HG03342 (cell line): ENCODE measurements around the gene TPSAB1.
"Not testable (repeated sequence)": the region's sequence is repeated elsewhere in the genome, so short reads cannot be mapped to it uniquely, and the experiment has no call there.

ENCODE experiments used
- ATAC-seq: cut with Tn5 transposase; IDR thresholded peaks from one replicate; pipeline ENCODE4 v1.9.1; 2021; ENCODE audit warnings: mild to moderate bottlenecking, moderate library complexity; ENCODE audit not compliant: unreplicated experiment

Gene TPSAB1

GRCh38 chr16:1240436-1240835 is at the start of gene TPSAB1:
Gene TPSAB1 (plus strand): TSS chr16:1240705. CDS start chr16:1240939, 234 bp downstream.
- not testable (repeated sequence) for ATAC-seq

GRCh38 chr16:1190789-1191188 is 49.7 kb upstream of the TPSAB1 start:
- ATAC-seq, result not testable (repeated sequence)

- ATAC-seq, result no peak
Measured at GRCh38 chr16:1192384-1193073, 48.0 kb upstream of the TPSAB1 start.

GRCh38 chr16:1193143-1193824 is 47.2 kb upstream of the TPSAB1 start:
- no peak for ATAC-seq

GRCh38 chr16:1193825-1194581 is 46.5 kb upstream of the TPSAB1 start:
- ATAC-seq, result no peak

- no peak for ATAC-seq
Measured at GRCh38 chr16:1194665-1195392, 45.7 kb upstream of the TPSAB1 start.

- no peak for ATAC-seq
Measured at GRCh38 chr16:1195393-1195666, 45.2 kb upstream of the TPSAB1 start.

- ATAC-seq, result no peak
Measured at GRCh38 chr16:1196494-1196893, 44.0 kb upstream of the TPSAB1 start.

- no peak for ATAC-seq
Measured at GRCh38 chr16:1197237-1197866, 43.2 kb upstream of the TPSAB1 start.

GRCh38 chr16:1198194-1198593 is 42.3 kb upstream of the TPSAB1 start:
- ATAC-seq, result no peak

GRCh38 chr16:1198671-1199346 is 41.7 kb upstream of the TPSAB1 start:
- not testable (repeated sequence) for ATAC-seq

GRCh38 chr16:1199347-1200013 is 41.0 kb upstream of the TPSAB1 start:
- no peak for ATAC-seq

- ATAC-seq, result no peak
Measured at GRCh38 chr16:1200014-1200627, 40.4 kb upstream of the TPSAB1 start.

- ATAC-seq, result no peak
Measured at GRCh38 chr16:1201444-1201843, 39.1 kb upstream of the TPSAB1 start.

- ATAC-seq, result no peak
Measured at GRCh38 chr16:1202274-1202673, 38.2 kb upstream of the TPSAB1 start.

GRCh38 chr16:1204933-1205332 is 35.6 kb upstream of the TPSAB1 start:
- no peak for ATAC-seq

- ATAC-seq, result no peak
Measured at GRCh38 chr16:1206326-1206725, 34.2 kb upstream of the TPSAB1 start.

- ATAC-seq, result no peak
Measured at GRCh38 chr16:1206786-1207185, 33.7 kb upstream of the TPSAB1 start.

- no peak for ATAC-seq
Measured at GRCh38 chr16:1208239-1208830, 32.2 kb upstream of the TPSAB1 start.
